ENCODE results near the gene TMEM52. TPM values are rescaled to one million over a fixed set of nuclear protein-coding genes. Genes with fewer than 3 reads are reported as not detected.

TMEM52 gene
- total RNA-seq, 2 donors from 2014 or later: 7.8 to 43.3 TPM

DNA sequence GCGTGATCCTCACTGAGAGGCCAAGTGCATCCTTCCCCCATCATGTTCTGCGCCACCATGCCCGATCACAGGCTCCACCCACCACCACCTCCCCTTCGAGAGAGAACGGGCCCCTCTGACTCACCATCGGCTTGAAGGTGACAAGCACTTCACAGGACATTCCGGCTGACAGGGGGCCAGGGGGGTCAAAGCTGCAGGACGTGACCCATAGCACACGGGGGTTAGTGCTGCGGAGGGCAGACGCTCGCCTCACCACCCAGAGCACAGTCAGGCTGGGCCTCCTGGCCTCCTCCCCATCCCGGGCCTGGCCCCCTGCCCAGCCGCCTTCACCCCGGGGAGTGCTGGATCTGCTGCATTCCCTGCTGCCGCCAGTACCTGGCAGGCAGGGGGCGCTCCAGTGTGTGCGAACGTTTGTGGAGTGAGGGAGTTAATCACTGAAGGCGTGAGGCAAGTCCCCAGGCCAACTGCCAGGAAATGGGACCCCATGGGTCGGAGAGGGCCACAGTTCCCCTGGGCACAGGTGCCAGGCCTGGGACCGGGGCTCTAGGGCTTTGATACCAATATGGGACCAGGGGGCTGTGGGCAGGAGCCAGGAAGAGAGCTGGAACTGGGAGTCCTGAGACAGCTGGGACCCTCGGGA is 40.9 kb upstream of the TMEM52 start:
- Histone ChIP-seq H3K4me1 (replicated peaks) (no peaks in the 10 kb centered on the region), H3K4me3 (no peak overlapping the region), H3K27me3 (replicated peaks; ENCODE audit: insufficient read depth) (no peaks in the 10 kb centered on the region), H3K36me3 (no peaks in the 10 kb centered on the region), H3K27ac (no peak overlapping the region), H3K9me3 (no peaks in the 10 kb centered on the region)
- intact Hi-C loops (cut with DNase I): loop anchor here (10.0 kb wide), 1 partner anchor 85 kb away; no protein-coding TSS in a partner anchor
- TF ChIP-seq POLR2AphosphoS5 (IDR thresholded peaks at IDR 0.05) (peak; percentile 64), POLR2A (IDR thresholded peaks at IDR 0.05) (no peak)
- TF ChIP-seq, protein P1, sequence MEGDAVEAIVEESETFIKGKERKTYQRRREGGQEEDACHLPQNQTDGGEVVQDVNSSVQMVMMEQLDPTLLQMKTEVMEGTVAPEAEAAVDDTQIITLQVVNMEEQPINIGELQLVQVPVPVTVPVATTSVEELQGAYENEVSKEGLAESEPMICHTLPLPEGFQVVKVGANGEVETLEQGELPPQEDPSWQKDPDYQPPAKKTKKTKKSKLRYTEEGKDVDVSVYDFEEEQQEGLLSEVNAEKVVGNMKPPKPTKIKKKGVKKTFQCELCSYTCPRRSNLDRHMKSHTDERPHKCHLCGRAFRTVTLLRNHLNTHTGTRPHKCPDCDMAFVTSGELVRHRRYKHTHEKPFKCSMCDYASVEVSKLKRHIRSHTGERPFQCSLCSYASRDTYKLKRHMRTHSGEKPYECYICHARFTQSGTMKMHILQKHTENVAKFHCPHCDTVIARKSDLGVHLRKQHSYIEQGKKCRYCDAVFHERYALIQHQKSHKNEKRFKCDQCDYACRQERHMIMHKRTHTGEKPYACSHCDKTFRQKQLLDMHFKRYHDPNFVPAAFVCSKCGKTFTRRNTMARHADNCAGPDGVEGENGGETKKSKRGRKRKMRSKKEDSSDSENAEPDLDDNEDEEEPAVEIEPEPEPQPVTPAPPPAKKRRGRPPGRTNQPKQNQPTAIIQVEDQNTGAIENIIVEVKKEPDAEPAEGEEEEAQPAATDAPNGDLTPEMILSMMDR (IDR thresholded peaks at IDR 0.05): peak; percentile 44 to 90 (median 86)
- WGBS: 6% methylated on average over 23 of the region's 23 CpGs
- peak; percentile 81 for DNase-seq (ENCODE audit: low spot score)

DNA sequence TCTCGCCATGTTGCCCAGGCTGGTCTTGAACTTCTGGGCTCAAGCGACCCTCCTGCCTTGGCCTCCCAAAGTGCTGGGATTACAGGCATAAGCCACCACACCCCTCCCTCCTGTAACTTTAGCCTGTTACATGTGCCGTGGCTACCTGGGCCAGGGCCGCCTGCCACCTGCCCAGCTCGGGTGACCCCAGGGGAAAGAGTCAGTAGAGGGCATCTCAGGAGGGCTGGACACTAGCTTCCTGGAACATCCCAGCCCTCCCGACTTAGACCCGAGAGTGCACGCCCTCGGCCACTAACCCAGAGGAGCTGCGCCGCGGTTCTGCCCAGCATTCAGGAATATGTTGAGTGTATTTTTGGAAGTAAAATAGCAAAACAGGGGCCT is 40.4 kb upstream of the TMEM52 start:
- H3K36me3 ChIP-seq: no peaks in the 10 kb centered on the region
- no peaks in the 10 kb centered on the region for H3K4me1 ChIP-seq (replicated peaks)
- WGBS: 85% methylated on average over 12 of the region's 12 CpGs
- no peak for DNase-seq (ENCODE audit: low spot score)
- intact Hi-C loops (cut with DNase I): no loop called here
- no peak for TF ChIP-seq POLR2AphosphoS5 (IDR thresholded peaks at IDR 0.05)
- TF ChIP-seq, protein P1 (IDR thresholded peaks at IDR 0.05): no peak
- no peak for TF ChIP-seq POLR2A (IDR thresholded peaks at IDR 0.05)
- H3K27ac ChIP-seq: no peak overlapping the region
- no peaks in the 10 kb centered on the region for H3K9me3 ChIP-seq
- H3K4me3 ChIP-seq: no peak overlapping the region
- no peaks in the 10 kb centered on the region for H3K27me3 ChIP-seq (replicated peaks; ENCODE audit: insufficient read depth)

DNA sequence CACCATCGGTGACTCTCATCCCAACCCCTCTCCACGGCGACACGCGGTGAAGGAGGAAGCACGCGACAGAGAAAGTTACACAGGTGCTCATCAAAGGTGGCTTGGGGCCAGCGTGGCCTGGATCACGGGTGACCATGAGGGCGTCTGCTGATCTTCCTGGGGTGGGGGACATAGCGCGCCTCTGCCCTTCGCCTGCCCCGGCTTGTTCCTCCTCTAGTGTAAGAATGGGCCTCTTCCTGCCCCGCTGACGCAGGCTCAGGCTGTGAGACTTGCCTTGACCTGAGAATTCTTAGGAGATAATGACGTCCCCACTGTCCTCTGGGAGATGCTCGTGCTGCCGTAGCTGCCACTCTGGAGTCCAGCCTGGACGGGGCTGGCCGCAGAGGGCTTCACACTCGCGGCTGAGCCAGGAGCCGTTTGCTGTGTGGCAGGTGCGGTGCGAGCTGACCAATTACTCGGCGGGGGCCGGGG is 39.0 kb upstream of the TMEM52 start:
- intact Hi-C loops (cut with DNase I): no loop called here
- H3K4me3 ChIP-seq: no peak overlapping the region
- H3K27me3 ChIP-seq (replicated peaks; ENCODE audit: insufficient read depth): no peaks in the 10 kb centered on the region
- DNase-seq (ENCODE audit: low spot score): no peak
- H3K36me3 ChIP-seq: no peaks in the 10 kb centered on the region
- H3K4me1 ChIP-seq (replicated peaks): no peaks in the 10 kb centered on the region
- 70% methylated on average over 29 of the region's 29 CpGs for WGBS
- no peaks in the 10 kb centered on the region for H3K9me3 ChIP-seq
- no peak for TF ChIP-seq POLR2AphosphoS5 (IDR thresholded peaks at IDR 0.05)
- no peak for TF ChIP-seq POLR2A (IDR thresholded peaks at IDR 0.05)
- TF ChIP-seq, protein P1 (IDR thresholded peaks at IDR 0.05): no peak
- H3K27ac ChIP-seq: no peak overlapping the region

DNA sequence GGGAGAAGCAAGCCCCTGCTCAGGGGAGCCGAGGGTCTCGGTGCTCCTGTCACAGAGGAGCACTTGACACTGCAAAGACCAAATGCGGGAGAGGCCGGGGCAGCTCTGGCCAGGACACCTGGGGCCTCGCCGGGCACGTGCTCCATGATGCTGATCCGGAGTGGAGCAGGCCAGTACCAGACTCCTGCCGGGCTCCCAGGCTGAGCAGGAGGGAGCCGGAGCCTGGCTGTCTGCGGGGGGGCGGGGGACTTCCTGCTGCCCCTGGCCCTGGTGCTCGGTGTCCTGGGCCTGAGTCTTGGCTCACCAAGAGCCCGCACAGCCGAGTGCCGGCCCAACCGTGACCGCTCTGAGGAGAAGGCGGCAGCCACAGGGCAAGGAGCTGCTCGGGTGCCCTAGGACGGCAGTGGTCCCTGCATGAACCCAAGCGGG is 38.5 kb upstream of the TMEM52 start:
- no peak overlapping the region for H3K27ac ChIP-seq
- WGBS: 82% methylated on average over 22 of the region's 22 CpGs
- no peak overlapping the region for H3K4me3 ChIP-seq
- no peaks in the 10 kb centered on the region for H3K4me1 ChIP-seq (replicated peaks)
- no peaks in the 10 kb centered on the region for H3K36me3 ChIP-seq
- no peak for DNase-seq (ENCODE audit: low spot score)
- no peaks in the 10 kb centered on the region for H3K9me3 ChIP-seq
- TF ChIP-seq POLR2AphosphoS5 (IDR thresholded peaks at IDR 0.05): no peak
- TF ChIP-seq, protein P1 (IDR thresholded peaks at IDR 0.05): no peak
- no peak for TF ChIP-seq POLR2A (IDR thresholded peaks at IDR 0.05)
- intact Hi-C loops (cut with DNase I): no loop called here
- no peaks in the 10 kb centered on the region for H3K27me3 ChIP-seq (replicated peaks; ENCODE audit: insufficient read depth)

All from prostate gland (tissue), 2 donors.